Measurements from ENCODE around the gene CX3CR1. TPM values are rescaled to one million over a fixed set of nuclear protein-coding genes. Genes with fewer than 3 reads are reported as not detected.

The CX3CR1 gene
- total RNA-seq, 1 donor from 2014 or later, result not detected

- no peak overlapping the region for H3K4me3 Mint-ChIP-seq (ENCODE audit: low read depth)
- no peak for DNase-seq (ENCODE audit: low spot score, unreplicated experiment)
- H3K27me3 Mint-ChIP-seq, result no peaks in the 10 kb centered on the region
- TF ChIP-seq CTCF (IDR thresholded peaks at IDR 0.05; ENCODE audit: unreplicated experiment), result no peak
- H3K36me3 Mint-ChIP-seq (ENCODE audit: insufficient read depth), result no peaks in the 10 kb centered on the region
- H3K27ac Mint-ChIP-seq, result no peak overlapping the region
- H3K4me1 Mint-ChIP-seq (ENCODE audit: low read depth), result no peaks in the 10 kb centered on the region
- no peaks in the 10 kb centered on the region for H3K9me3 Mint-ChIP-seq (ENCODE audit: low read depth)
Observed at GRCh38 chr3:39224288-39224687, 55.5 kb downstream of the CX3CR1 start.

- Mint-ChIP-seq H3K9me3 (ENCODE audit: low read depth) (no peaks in the 10 kb centered on the region), H3K4me3 (ENCODE audit: low read depth) (no peak overlapping the region), H3K27me3 (no peaks in the 10 kb centered on the region), H3K4me1 (ENCODE audit: low read depth) (no peaks in the 10 kb centered on the region), H3K36me3 (ENCODE audit: insufficient read depth) (no peaks in the 10 kb centered on the region), H3K27ac (no peak overlapping the region)
- no peak for DNase-seq (ENCODE audit: low spot score, unreplicated experiment)
- no peak for TF ChIP-seq CTCF (IDR thresholded peaks at IDR 0.05; ENCODE audit: unreplicated experiment)
Observed at GRCh38 chr3:39222939-39223338, 56.9 kb downstream of the CX3CR1 start.

- TF ChIP-seq CTCF (IDR thresholded peaks at IDR 0.05; ENCODE audit: unreplicated experiment), result no peak
- H3K4me3 Mint-ChIP-seq (ENCODE audit: low read depth), result no peak overlapping the region
- H3K27ac Mint-ChIP-seq, result no peak overlapping the region
Observed at GRCh38 chr3:39222462-39222861, 57.4 kb downstream of the CX3CR1 start.

GRCh38 chr3:39221141-39221530 is 58.7 kb downstream of the CX3CR1 start:
- H3K27ac Mint-ChIP-seq, result no peak overlapping the region
- no peak for TF ChIP-seq CTCF (IDR thresholded peaks at IDR 0.05; ENCODE audit: unreplicated experiment)
- H3K9me3 Mint-ChIP-seq (ENCODE audit: low read depth), result no peaks in the 10 kb centered on the region
- no peaks in the 10 kb centered on the region for H3K36me3 Mint-ChIP-seq (ENCODE audit: insufficient read depth)
- H3K4me1 Mint-ChIP-seq (ENCODE audit: low read depth), result no peaks in the 10 kb centered on the region
- peaks cover 5% of the 10 kb centered on the region for H3K27me3 Mint-ChIP-seq
- no peak for DNase-seq (ENCODE audit: low spot score, unreplicated experiment)
- H3K4me3 Mint-ChIP-seq (ENCODE audit: low read depth), result no peak overlapping the region

More at GRCh38 chr3:39222462-39222861, 57.4 kb downstream of the CX3CR1 start:
- no peaks in the 10 kb centered on the region for H3K27me3 Mint-ChIP-seq
- no peak for DNase-seq (ENCODE audit: low spot score, unreplicated experiment)
- H3K9me3 Mint-ChIP-seq (ENCODE audit: low read depth), result no peaks in the 10 kb centered on the region
- H3K36me3 Mint-ChIP-seq (ENCODE audit: insufficient read depth), result no peaks in the 10 kb centered on the region
- H3K4me1 Mint-ChIP-seq (ENCODE audit: low read depth), result no peaks in the 10 kb centered on the region

GRCh38 chr3:39220407-39221140 is 59.3 kb downstream of the CX3CR1 start:
- Mint-ChIP-seq H3K27me3 (peaks cover 5% of the 10 kb centered on the region), H3K9me3 (ENCODE audit: low read depth) (no peaks in the 10 kb centered on the region), H3K27ac (no peak overlapping the region), H3K4me1 (ENCODE audit: low read depth) (no peaks in the 10 kb centered on the region), H3K36me3 (ENCODE audit: insufficient read depth) (no peaks in the 10 kb centered on the region), H3K4me3 (ENCODE audit: low read depth) (no peak overlapping the region)
- no peak for DNase-seq (ENCODE audit: low spot score, unreplicated experiment)
- no peak for TF ChIP-seq CTCF (IDR thresholded peaks at IDR 0.05; ENCODE audit: unreplicated experiment)
